ENCODE data around the gene SIX6. TPM values are rescaled to one million over a fixed set of nuclear protein-coding genes. Genes with fewer than 3 reads are reported as not detected.

The SIX6 gene
- total RNA-seq, 4 donors from 2014 or later: not detected

GRCh38 chr14:60512973-60513571 lies 4.1 kb downstream of the SIX6 start:
- intact Hi-C loops (cut with DNase I): no loop called here
- WGBS, 2 donors: 7 to 10% methylated on average over 7 of the region's 7 CpGs
- Histone ChIP-seq H3K36me3 (no peaks in the 10 kb centered on the region), H3K9me3 (no peaks in the 10 kb centered on the region), H3K4me1 (peaks cover 14 to 45% of the 10 kb centered on the region in 2 donors), H3K27ac (no peak overlapping the region), H3K4me3 (replicated peaks in 1 of 3) (no peak overlapping the region), H3K27me3 (peaks cover 52% of the 10 kb centered on the region)
- TF ChIP-seq POLR2A (IDR thresholded peaks at IDR 0.05): no peak
- TF ChIP-seq, protein P1, sequence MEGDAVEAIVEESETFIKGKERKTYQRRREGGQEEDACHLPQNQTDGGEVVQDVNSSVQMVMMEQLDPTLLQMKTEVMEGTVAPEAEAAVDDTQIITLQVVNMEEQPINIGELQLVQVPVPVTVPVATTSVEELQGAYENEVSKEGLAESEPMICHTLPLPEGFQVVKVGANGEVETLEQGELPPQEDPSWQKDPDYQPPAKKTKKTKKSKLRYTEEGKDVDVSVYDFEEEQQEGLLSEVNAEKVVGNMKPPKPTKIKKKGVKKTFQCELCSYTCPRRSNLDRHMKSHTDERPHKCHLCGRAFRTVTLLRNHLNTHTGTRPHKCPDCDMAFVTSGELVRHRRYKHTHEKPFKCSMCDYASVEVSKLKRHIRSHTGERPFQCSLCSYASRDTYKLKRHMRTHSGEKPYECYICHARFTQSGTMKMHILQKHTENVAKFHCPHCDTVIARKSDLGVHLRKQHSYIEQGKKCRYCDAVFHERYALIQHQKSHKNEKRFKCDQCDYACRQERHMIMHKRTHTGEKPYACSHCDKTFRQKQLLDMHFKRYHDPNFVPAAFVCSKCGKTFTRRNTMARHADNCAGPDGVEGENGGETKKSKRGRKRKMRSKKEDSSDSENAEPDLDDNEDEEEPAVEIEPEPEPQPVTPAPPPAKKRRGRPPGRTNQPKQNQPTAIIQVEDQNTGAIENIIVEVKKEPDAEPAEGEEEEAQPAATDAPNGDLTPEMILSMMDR (IDR thresholded peaks at IDR 0.05): no peak
- DNase-seq: no peak

GRCh38 chr14:60514378-60514740 lies 5.4 kb downstream of the SIX6 start:
- H3K27ac ChIP-seq: no peak overlapping the region
- intact Hi-C loops (cut with DNase I): no loop called here
- H3K4me1 ChIP-seq: peaks cover 3 to 37% of the 10 kb centered on the region in 2 donors
- TF ChIP-seq, protein P1 (IDR thresholded peaks at IDR 0.05): no peak
- TF ChIP-seq POLR2A (IDR thresholded peaks at IDR 0.05): no peak
- whole genome bisulfite sequencing, 2 donors: 5 to 6% methylated on average over 10 of the region's 10 CpGs
- H3K9me3 ChIP-seq: no peaks in the 10 kb centered on the region
- no peaks in the 10 kb centered on the region for H3K36me3 ChIP-seq
- peaks cover 39% of the 10 kb centered on the region for H3K27me3 ChIP-seq
- DNase-seq: no peak
- H3K4me3 ChIP-seq (replicated peaks in 1 of 3): peak overlapping the region in 1 of 3 donors; percentile 22

GRCh38 chr14:60514741-60515491 lies 6.0 kb downstream of the SIX6 start:
- H3K9me3 ChIP-seq: no peaks in the 10 kb centered on the region
- intact Hi-C loops (cut with DNase I): no loop called here
- peak in 1 of 2 donors; percentile 8 for DNase-seq
- peaks cover 0 to 31% of the 10 kb centered on the region in 2 donors for H3K4me1 ChIP-seq
- H3K27me3 ChIP-seq: peaks cover 34% of the 10 kb centered on the region
- TF ChIP-seq POLR2A (IDR thresholded peaks at IDR 0.05): no peak
- TF ChIP-seq, protein P1 (IDR thresholded peaks at IDR 0.05): peak in 3 of 6 experiments; percentile 6 to 45 (median 15)
- H3K4me3 ChIP-seq (replicated peaks in 1 of 3): peak overlapping the region in 2 of 3 donors; percentile 1 to 22
- 3 to 5% methylated on average over 24 to 46 of the region's 79 CpGs for WGBS, 2 donors
- no peaks in the 10 kb centered on the region for H3K36me3 ChIP-seq
- H3K27ac ChIP-seq: no peak overlapping the region

DNA sequence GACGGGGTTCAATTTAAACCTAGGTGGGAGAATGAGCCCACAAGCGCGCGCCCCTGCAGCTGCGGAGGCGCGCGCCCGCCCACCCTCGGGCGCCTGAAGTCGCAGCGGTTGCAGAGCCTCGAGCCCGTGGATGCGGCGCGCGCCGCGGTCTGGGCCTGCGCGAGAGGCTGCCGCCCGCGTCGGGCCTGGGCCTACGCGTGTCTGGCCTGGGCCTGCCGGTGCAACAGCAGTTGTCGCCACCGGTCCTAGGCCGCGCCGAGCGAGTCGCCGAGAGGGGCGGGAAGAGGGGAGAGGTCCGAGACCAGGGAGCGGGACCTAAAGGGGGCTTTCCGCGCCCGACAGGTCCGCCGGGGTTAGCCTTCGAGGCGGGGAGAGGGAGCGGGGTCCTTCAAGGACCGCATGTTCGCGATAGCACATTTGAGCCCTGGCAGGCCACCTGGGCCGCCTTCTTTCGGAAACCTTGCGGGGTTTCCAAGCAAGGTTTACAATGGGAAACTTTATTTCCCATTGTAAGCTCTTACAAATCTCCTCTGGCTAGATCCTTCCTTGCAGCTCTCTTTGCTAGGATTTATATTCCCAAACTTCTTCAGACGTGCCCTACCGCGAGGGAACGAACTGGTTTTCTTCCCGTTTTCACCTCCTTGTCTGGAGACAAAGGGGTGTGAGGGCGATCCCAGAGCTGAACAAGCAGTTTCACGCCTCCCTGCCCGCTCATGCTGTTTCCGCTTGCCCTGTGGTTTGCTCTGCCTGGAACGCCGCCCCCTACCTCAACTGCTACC lies 6.8 kb downstream of the SIX6 start:
- Histone ChIP-seq H3K27me3 (peaks cover 26% of the 10 kb centered on the region), H3K4me3 (replicated peaks in 1 of 3) (no peak overlapping the region), H3K9me3 (no peaks in the 10 kb centered on the region), H3K27ac (no peak overlapping the region), H3K4me1 (peaks cover 0 to 24% of the 10 kb centered on the region in 2 donors), H3K36me3 (no peaks in the 10 kb centered on the region)
- no peak for DNase-seq
- intact Hi-C loops (cut with DNase I): no loop called here
- TF ChIP-seq POLR2A (IDR thresholded peaks at IDR 0.05): no peak
- TF ChIP-seq, protein P1 (IDR thresholded peaks at IDR 0.05): no peak
- 25 to 30% methylated on average over 18 to 45 of the region's 66 CpGs for WGBS, 2 donors
